GM12864 (cell line): ENCODE data around the gene FALEC.
A peak's percentile ranks its signal among the peaks of the same experiment; 100 is the strongest.

ENCODE experiments used
- DNase-seq: peaks from one replicate; pipeline ENCODE4 v3.0.0-alpha.2; 2011; ENCODE audit warnings: low read depth
- H3K4me3 ChIP-seq: 2 replicates; pipeline ENCODE4 v1.5.1; 2011; ENCODE audit warnings: mild to moderate bottlenecking, low read depth, low read length, control low read depth
- CTCF ChIP-seq: IDR thresholded peaks from 2 replicates; pipeline ENCODE4 v1.5.1; 2011; ENCODE audit warnings: low read depth, mild to moderate bottlenecking, moderate library complexity, low read length, control low read depth, inconsistent platforms; ENCODE audit errors: missing control alignments

Gene FALEC

GRCh38 chr1:150543500-150544143, 28.1 kb downstream of the FALEC start:
- DNase-seq: no peak
- TF ChIP-seq CTCF: no peak
- no peak overlapping the region for H3K4me3 ChIP-seq

- no peak overlapping the region for H3K4me3 ChIP-seq
- TF ChIP-seq CTCF: no peak
- DNase-seq: no peak
These were observed 28.7 kb downstream of the FALEC start for GRCh38 chr1:150544204-150544603.

GRCh38 chr1:150545486-150546032, 30.0 kb downstream of the FALEC start:
- TF ChIP-seq CTCF: no peak
- DNase-seq: no peak
- H3K4me3 ChIP-seq: no peak overlapping the region

GRCh38 chr1:150546294-150546937, 30.9 kb downstream of the FALEC start:
- TF ChIP-seq CTCF: no peak
- no peak for DNase-seq
- no peak overlapping the region for H3K4me3 ChIP-seq

GRCh38 chr1:150548324-150548631, 32.7 kb downstream of the FALEC start:
- DNase-seq: no peak
- TF ChIP-seq CTCF: no peak
- H3K4me3 ChIP-seq: no peak overlapping the region; the same call in 1 of the 2 replicates

GRCh38 chr1:150548632-150549495, 33.3 kb downstream of the FALEC start, which contains the start of gene ADAMTSL4:
Gene ADAMTSL4, plus strand, starts transcription at chr1:150549408. Its CDS starts 2,881 bp downstream, at chr1:150552289.
- peak; percentile 14 for TF ChIP-seq CTCF
- DNase-seq: no peak
- H3K4me3 ChIP-seq: peak within 1 kb of the TSS; percentile 55
